GM10266 (cell line): ENCODE data around the gene SPATA31A7.
"Not testable (repeated sequence)": the region's sequence is repeated elsewhere in the genome, so short reads cannot be mapped to it uniquely, and the experiment has no call there.

Experiments
- DNase-seq: peaks from one replicate; pipeline ENCODE4 v3.0.0; 2012; ENCODE audit errors: extremely low spot score

SPATA31A7 gene

DNA sequence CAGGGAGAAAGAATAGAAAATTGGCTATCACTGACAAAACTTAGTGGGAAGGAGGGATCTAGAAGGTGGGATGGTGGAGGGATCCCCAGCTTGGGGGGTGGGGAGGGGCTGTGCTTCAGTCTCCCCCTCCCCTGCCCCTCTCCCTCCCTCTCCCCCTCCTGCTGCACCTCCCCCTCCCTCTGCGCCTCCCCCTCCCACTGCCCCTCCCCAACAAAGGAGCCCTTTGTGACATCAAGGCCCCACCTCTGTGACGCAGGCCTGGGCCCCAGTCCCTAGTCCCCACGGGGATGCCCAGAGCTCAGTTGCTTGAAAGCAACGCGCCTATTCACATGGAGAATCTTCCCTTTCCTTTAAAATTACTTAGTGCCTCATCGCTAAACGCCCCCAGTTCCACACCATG is at the start of gene SPATA31A7:
Gene SPATA31A7 (plus strand): TSS at position 301 of the 400 bp plus-strand sequence. CDS start 29 bp downstream, at position 330.
- DNase-seq = not testable (repeated sequence)

DNA sequence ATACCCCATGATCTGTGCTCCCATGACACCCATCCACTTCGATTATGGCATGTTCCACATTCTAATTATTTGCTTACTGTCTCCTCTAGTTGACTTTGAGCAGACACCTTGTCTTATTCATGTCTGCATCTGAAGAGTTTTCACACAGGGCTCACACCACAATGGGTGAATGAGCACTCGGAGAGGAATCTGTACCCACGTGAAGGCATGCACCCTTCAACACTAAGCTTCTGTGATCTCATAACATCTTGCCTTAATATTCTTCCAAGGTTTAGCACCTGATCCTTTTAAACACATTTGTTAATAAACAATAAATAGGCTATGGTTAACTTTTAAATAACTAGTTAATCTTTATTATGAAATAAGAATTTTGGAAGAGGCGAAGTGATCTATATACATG is 36.6 kb downstream of the SPATA31A7 start:
- not testable (repeated sequence) for DNase-seq
